Measurements from ENCODE around the gene ZDHHC1.

Gene ZDHHC1

GRCh38 chr16:67346341-67346740, 69.9 kb downstream of the ZDHHC1 start:
- no peak for DNase-seq

- DNase-seq: no peak
Measured at GRCh38 chr16:67345401-67345800, 70.9 kb downstream of the ZDHHC1 start.

All from NCI-H1694 treated with DMSO at 0.1 percent for 48 hours (cell line).